ENCODE measurements around the gene FAM98A. TPM values are rescaled to one million over a fixed set of nuclear protein-coding genes. Genes with fewer than 3 reads are reported as not detected.

The FAM98A gene
- total and polyA plus RNA-seq, 2 donors (not counting 1 experiment from before 2014, with no cell fraction given): 19.0 to 243 TPM

- DNase-seq (ENCODE audit: low read depth in 2 of 2): no peak
- no peak overlapping the region for H3K4me3 ChIP-seq (replicated peaks in 1 of 4; ENCODE audit: control extremely low read depth in 1 of 4, insufficient read depth in 1 of 4, low read depth in 3 of 4, low read length in 4 of 4)
- H3K79me2 ChIP-seq (ENCODE audit: control insufficient read depth, insufficient read depth, low read length): no peaks in the 10 kb centered on the region
- H3K27me3 ChIP-seq (ENCODE audit: control insufficient read depth, insufficient read depth, low read length): no peaks in the 10 kb centered on the region
- H3K4me2 ChIP-seq (ENCODE audit: extremely low read depth, insufficient read depth, low read length): no peak overlapping the region
- no peaks in the 10 kb centered on the region for H4K20me1 ChIP-seq (ENCODE audit: control insufficient read depth, extremely low read depth, insufficient read depth, low read length)
- TF ChIP-seq CTCF (conservative IDR thresholded peaks at IDR 0.05 in 1 of 2, IDR thresholded peaks at IDR 0.05 in 1 of 2; ENCODE audit: low read depth in 1 of 2, low read length in 2 of 2): no peak
- no peak for TF ChIP-seq EZH2 (IDR thresholded peaks at IDR 0.05; ENCODE audit: low read length, missing control alignments)
- no peaks in the 10 kb centered on the region for H3K9me3 ChIP-seq (ENCODE audit: control insufficient read depth, insufficient read depth, low read depth, low read length)
- H2AFZ ChIP-seq (ENCODE audit: low read length): no peak overlapping the region
- H3K4me1 ChIP-seq (ENCODE audit: control insufficient read depth, extremely low read depth, insufficient read depth, low read length): no peaks in the 10 kb centered on the region
- no peak overlapping the region for H3K9ac ChIP-seq (ENCODE audit: insufficient read depth, low read length)
- H3K27ac ChIP-seq (ENCODE audit: insufficient read depth, low read length): no peak overlapping the region
- no peaks in the 10 kb centered on the region for H3K36me3 ChIP-seq (ENCODE audit: control insufficient read depth, insufficient read depth, low read length)
Measured at GRCh38 chr2:33632831-33633230, 33.7 kb upstream of the FAM98A start.

GRCh38 chr2:33628031-33628827, 29.1 kb upstream of the FAM98A start:
- Histone ChIP-seq H3K36me3 (ENCODE audit: control insufficient read depth, insufficient read depth, low read length) (no peaks in the 10 kb centered on the region), H2AFZ (ENCODE audit: low read length) (no peak overlapping the region), H3K27me3 (ENCODE audit: control insufficient read depth, insufficient read depth, low read length) (no peaks in the 10 kb centered on the region), H3K9ac (ENCODE audit: insufficient read depth, low read length) (no peak overlapping the region), H3K27ac (ENCODE audit: insufficient read depth, low read length) (no peak overlapping the region), H3K4me1 (ENCODE audit: control insufficient read depth, extremely low read depth, insufficient read depth, low read length) (no peaks in the 10 kb centered on the region), H3K4me3 (replicated peaks in 1 of 4; ENCODE audit: control extremely low read depth in 1 of 4, insufficient read depth in 1 of 4, low read depth in 3 of 4, low read length in 4 of 4) (no peak overlapping the region), H3K9me3 (ENCODE audit: control insufficient read depth, insufficient read depth, low read depth, low read length) (no peaks in the 10 kb centered on the region), H3K79me2 (ENCODE audit: control insufficient read depth, insufficient read depth, low read length) (no peaks in the 10 kb centered on the region), H3K4me2 (ENCODE audit: extremely low read depth, insufficient read depth, low read length) (no peak overlapping the region), H4K20me1 (ENCODE audit: control insufficient read depth, extremely low read depth, insufficient read depth, low read length) (no peaks in the 10 kb centered on the region)
- TF ChIP-seq CTCF (conservative IDR thresholded peaks at IDR 0.05 in 1 of 2, IDR thresholded peaks at IDR 0.05 in 1 of 2; ENCODE audit: low read depth in 1 of 2, low read length in 2 of 2): no peak
- no peak for TF ChIP-seq EZH2 (IDR thresholded peaks at IDR 0.05; ENCODE audit: low read length, missing control alignments)
- no peak for DNase-seq (ENCODE audit: low read depth in 2 of 2)

GRCh38 chr2:33619028-33619427, 19.9 kb upstream of the FAM98A start:
- Histone ChIP-seq H4K20me1 (ENCODE audit: control insufficient read depth, extremely low read depth, insufficient read depth, low read length) (no peaks in the 10 kb centered on the region), H3K9me3 (ENCODE audit: control insufficient read depth, insufficient read depth, low read depth, low read length) (no peaks in the 10 kb centered on the region), H3K4me2 (ENCODE audit: extremely low read depth, insufficient read depth, low read length) (no peak overlapping the region), H3K4me3 (replicated peaks in 1 of 4; ENCODE audit: control extremely low read depth in 1 of 4, insufficient read depth in 1 of 4, low read depth in 3 of 4, low read length in 4 of 4) (no peak overlapping the region), H3K36me3 (ENCODE audit: control insufficient read depth, insufficient read depth, low read length) (no peaks in the 10 kb centered on the region), H3K27ac (ENCODE audit: insufficient read depth, low read length) (no peak overlapping the region), H3K27me3 (ENCODE audit: control insufficient read depth, insufficient read depth, low read length) (no peaks in the 10 kb centered on the region), H3K4me1 (ENCODE audit: control insufficient read depth, extremely low read depth, insufficient read depth, low read length) (no peaks in the 10 kb centered on the region), H3K79me2 (ENCODE audit: control insufficient read depth, insufficient read depth, low read length) (no peaks in the 10 kb centered on the region), H3K9ac (ENCODE audit: insufficient read depth, low read length) (no peak overlapping the region), H2AFZ (ENCODE audit: low read length) (no peak overlapping the region)
- TF ChIP-seq CTCF (conservative IDR thresholded peaks at IDR 0.05 in 1 of 2, IDR thresholded peaks at IDR 0.05 in 1 of 2; ENCODE audit: low read depth in 1 of 2, low read length in 2 of 2) (no peak), EZH2 (IDR thresholded peaks at IDR 0.05; ENCODE audit: low read length, missing control alignments) (no peak)
- DNase-seq (ENCODE audit: low read depth in 2 of 2): no peak
